HEK293 (cell line): ENCODE measurements around the gene LMF1.

ENCODE experiments used
- CTCF ChIA-PET: fragments of 350-600 bp; formaldehyde crosslinking; extraction: SDS; loops from one replicate; lab custom pipeline; 2021; ENCODE audit warnings: antibody characterized with exemption; lab: Yijun Ruan, JAX
- POLR2A ChIA-PET: fragments of 300-600 bp; formaldehyde crosslinking; extraction: SDS; loops from one replicate; lab custom pipeline; 2020; ENCODE audit warnings: antibody characterized with exemption, inconsistent platforms; lab: Yijun Ruan, JAX
- H3K27ac ChIP-seq: fragments of 200-500 bp; sonication (Bioruptor generic); 2 replicates; pipeline ENCODE4 v1.5.1; 2014; ENCODE audit warnings: low read depth, low read length, control low read depth, inconsistent platforms; ENCODE audit errors: extremely low read depth
- H3K36me3 ChIP-seq, 2 experiments: fragments of 200-500 bp in 1 of 2; sonication (Bioruptor generic) in 1 of 2; 1 replicate in 1 of 2; 2 replicates in 1 of 2; pipeline ENCODE4 v1.5.1; 2014 to 2017; ENCODE audit warnings: inconsistent platforms in 2 of 2, low read length in 2 of 2; ENCODE audit not compliant: control insufficient read depth in 2 of 2, insufficient read depth in 1 of 2
- H3K4me1 ChIP-seq: fragments of 200-500 bp; sonication (Bioruptor generic); 2 replicates; pipeline ENCODE4 v1.5.1; 2014; ENCODE audit warnings: mild to moderate bottlenecking, low read length, inconsistent platforms; ENCODE audit not compliant: control insufficient read depth, insufficient read depth
- H3K4me3 ChIP-seq: 2 replicates; pipeline ENCODE4 v1.5.1; 2011; ENCODE audit warnings: low read depth, mild to moderate bottlenecking, control low read depth, low read length, moderate library complexity
- H3K9me3 ChIP-seq: fragments of 200-500 bp; sonication (Bioruptor generic); 2 replicates; pipeline ENCODE4 v1.5.1; 2014; ENCODE audit warnings: low read depth, low read length, inconsistent platforms; ENCODE audit not compliant: control insufficient read depth, insufficient read depth
- AEBP2 ChIP-seq: fragments of 450-650 bp; formaldehyde crosslinking; IDR thresholded peaks from 2 replicates; pipeline ENCODE4 v1.5.1; 2016; ENCODE audit warnings: missing biosample characterization, missing genetic modification characterization, borderline replicate concordance
- BCL11A ChIP-seq: fragments of 450-650 bp; formaldehyde crosslinking; IDR thresholded peaks from 2 replicates; pipeline ENCODE4 v1.5.1; 2016; ENCODE audit warnings: low read depth, missing biosample characterization, missing genetic modification characterization
- BCL6B ChIP-seq: fragments of 450-650 bp; formaldehyde crosslinking; IDR thresholded peaks from 2 replicates; pipeline ENCODE4 v1.5.1; 2017; ENCODE audit warnings: missing biosample characterization, missing genetic modification characterization
- EGR2 ChIP-seq: fragments of 450-650 bp; formaldehyde crosslinking; IDR thresholded peaks from 2 replicates; pipeline ENCODE4 v1.5.1; 2016; ENCODE audit warnings: low read depth, missing biosample characterization, missing genetic modification characterization
- FEZF1 ChIP-seq: fragments of 450-650 bp; formaldehyde crosslinking; IDR thresholded peaks from 2 replicates; pipeline ENCODE4 v1.5.1; 2016; ENCODE audit warnings: missing biosample characterization, missing genetic modification characterization
- GLIS2 ChIP-seq: fragments of 450-650 bp; formaldehyde crosslinking; IDR thresholded peaks from 2 replicates; pipeline ENCODE4 v1.5.1; 2016; ENCODE audit warnings: missing biosample characterization, missing genetic modification characterization
- TRIM28 ChIP-seq: IDR thresholded peaks from 2 replicates; pipeline ENCODE4 v1.6.1; 2011; ENCODE audit warnings: low read length, control low read depth, borderline replicate concordance
- TSHZ1 ChIP-seq: fragments of 450-650 bp; formaldehyde crosslinking; IDR thresholded peaks from 2 replicates; pipeline ENCODE4 v1.5.1; 2016; ENCODE audit warnings: missing biosample characterization, missing genetic modification characterization, borderline replicate concordance
- ZFHX2 ChIP-seq: fragments of 450-650 bp; formaldehyde crosslinking; conservative IDR thresholded peaks from 2 replicates; pipeline ENCODE4 v1.5.1; 2016; ENCODE audit warnings: missing biosample characterization, missing genetic modification characterization
- ZNF155 ChIP-seq: fragments of 450-650 bp; formaldehyde crosslinking; IDR thresholded peaks from 2 replicates; pipeline ENCODE4 v1.5.1; 2016; ENCODE audit warnings: missing biosample characterization, missing genetic modification characterization
- ZNF184 ChIP-seq: fragments of 450-650 bp; IDR thresholded peaks from 2 replicates; pipeline ENCODE4 v1.5.1; 2018; ENCODE audit warnings: missing biosample characterization, mild to moderate bottlenecking, missing genetic modification characterization
- ZNF2 ChIP-seq: fragments of 450-650 bp; formaldehyde crosslinking; IDR thresholded peaks from 2 replicates; pipeline ENCODE4 v1.5.1; 2016; ENCODE audit warnings: missing biosample characterization, missing genetic modification characterization
- ZNF221 ChIP-seq: fragments of 450-650 bp; formaldehyde crosslinking; IDR thresholded peaks from 2 replicates; pipeline ENCODE4 v1.5.1; 2017; ENCODE audit warnings: missing biosample characterization, missing genetic modification characterization, borderline replicate concordance
- ZNF23 ChIP-seq: fragments of 450-650 bp; formaldehyde crosslinking; IDR thresholded peaks from 2 replicates; pipeline ENCODE4 v1.5.1; 2016; ENCODE audit warnings: missing biosample characterization, missing genetic modification characterization, borderline replicate concordance
- ZNF416 ChIP-seq: fragments of 450-650 bp; formaldehyde crosslinking; IDR thresholded peaks from 2 replicates; pipeline ENCODE4 v1.5.1; 2016; ENCODE audit warnings: missing biosample characterization, missing genetic modification characterization
- ZNF518A ChIP-seq: fragments of 450-650 bp; formaldehyde crosslinking; conservative IDR thresholded peaks from 2 replicates; pipeline ENCODE4 v1.5.1; 2016; ENCODE audit warnings: low read depth, missing biosample characterization, missing genetic modification characterization
- ZNF558 ChIP-seq: fragments of 450-650 bp; formaldehyde crosslinking; IDR thresholded peaks from 2 replicates; pipeline ENCODE4 v1.5.1; 2016; ENCODE audit warnings: missing biosample characterization, missing genetic modification characterization
- ZNF660 ChIP-seq: fragments of 450-650 bp; IDR thresholded peaks from 2 replicates; pipeline ENCODE4 v1.5.1; 2018; ENCODE audit warnings: missing biosample characterization, mild to moderate bottlenecking, missing genetic modification characterization
- ZNF692 ChIP-seq: fragments of 450-650 bp; formaldehyde crosslinking; IDR thresholded peaks from 2 replicates; pipeline ENCODE4 v1.5.1; 2016; ENCODE audit warnings: missing biosample characterization, missing genetic modification characterization
- ZNF791 ChIP-seq: fragments of 450-650 bp; formaldehyde crosslinking; IDR thresholded peaks from 2 replicates; pipeline ENCODE4 v1.5.1; 2016; ENCODE audit warnings: missing biosample characterization, missing genetic modification characterization

The LMF1 gene

GRCh38 chr16:890716-891352 lies 80.0 kb downstream of the LMF1 start:
- ChIA-PET CTCF (interaction anchor here (0.6 kb wide), 1 partner anchor 220 kb away, joined by 3 read pairs; no protein-coding TSS in a partner anchor), POLR2A (interaction anchor here (0.6 kb wide), 1 partner anchor 734 kb away, joined by 3 read pairs; no protein-coding TSS in a partner anchor)
- H3K4me3 ChIP-seq = no peak overlapping the region
- no peaks in the 10 kb centered on the region for H3K9me3 ChIP-seq
- H3K27ac ChIP-seq = no peak overlapping the region
- no peaks in the 10 kb centered on the region for H3K4me1 ChIP-seq
- TF ChIP-seq ZNF558 (no peak), BCL6B (no peak), TRIM28 (no peak), ZNF692 (tag by site-specific recombination) (no peak), ZNF184 (tag by site-specific recombination) (no peak), EGR2 (tag by site-specific recombination) (no peak), BCL11A (tag by site-specific recombination) (no peak), ZNF660 (no peak), ZNF416 (no peak), ZNF155 (tag by site-specific recombination) (no peak), AEBP2 (no peak), FEZF1 (tag by site-specific recombination) (no peak), ZNF791 (tag by site-specific recombination) (no peak), ZFHX2 (tag by site-specific recombination) (no peak), ZNF518A (no peak), ZNF221 (tag by site-specific recombination) (no peak), ZNF23 (tag by site-specific recombination) (no peak), TSHZ1 (tag by site-specific recombination) (no peak), GLIS2 (no peak), ZNF2 (tag by site-specific recombination) (no peak)
- no peaks in the 10 kb centered on the region for H3K36me3 ChIP-seq
